ENCODE results near the gene C3orf49.

Gene C3orf49

GRCh38 chr3:63853106-63853505 lies 34.0 kb downstream of the C3orf49 start:
- no peak for DNase-seq

- DNase-seq: no peak
Measured at GRCh38 chr3:63855333-63855940, 36.3 kb downstream of the C3orf49 start.

- no peak for DNase-seq
Measured at GRCh38 chr3:63857311-63857710, 38.2 kb downstream of the C3orf49 start.

GRCh38 chr3:63860776-63861175 lies 41.7 kb downstream of the C3orf49 start:
- DNase-seq: no peak

GRCh38 chr3:63861306-63861705 lies 42.2 kb downstream of the C3orf49 start:
- no peak for DNase-seq

- DNase-seq: peak; percentile 10
Measured at GRCh38 chr3:63862804-63863149, 43.7 kb downstream of the C3orf49 start.

- peak; percentile 74 for DNase-seq
Measured at GRCh38 chr3:63863150-63864007, 44.3 kb downstream of the C3orf49 start, which contains the start of the genes ATXN7 and THOC7. Gene ATXN7 (plus strand): TSS chr3:63863867. CDS start chr3:63912599, 48,732 bp downstream. Gene THOC7 (minus strand): TSS chr3:63863805. CDS start chr3:63863790, 15 bp downstream.

- peak; percentile 42 for DNase-seq
Measured at GRCh38 chr3:63864008-63864964, 45.2 kb downstream of the C3orf49 start.

GRCh38 chr3:63864965-63865327 lies 45.8 kb downstream of the C3orf49 start:
- DNase-seq: no peak

- no peak for DNase-seq
Measured at GRCh38 chr3:63867225-63867624, 48.1 kb downstream of the C3orf49 start.

- DNase-seq: no peak
Measured at GRCh38 chr3:63869940-63870614, 51.0 kb downstream of the C3orf49 start.

- no peak for DNase-seq
Measured at GRCh38 chr3:63870615-63871005, 51.5 kb downstream of the C3orf49 start.

GRCh38 chr3:63872135-63872924 lies 53.2 kb downstream of the C3orf49 start:
- no peak for DNase-seq

- no peak for DNase-seq
Measured at GRCh38 chr3:63874769-63875168, 55.7 kb downstream of the C3orf49 start.

- DNase-seq: no peak
Measured at GRCh38 chr3:63875510-63875909, 56.4 kb downstream of the C3orf49 start.

- DNase-seq: no peak
Measured at GRCh38 chr3:63876260-63876659, 57.2 kb downstream of the C3orf49 start.

GRCh38 chr3:63877737-63878393 lies 58.8 kb downstream of the C3orf49 start:
- no peak for DNase-seq

GRCh38 chr3:63878394-63879060 lies 59.4 kb downstream of the C3orf49 start:
- DNase-seq: no peak

GRCh38 chr3:63880653-63881052 lies 61.6 kb downstream of the C3orf49 start:
- no peak for DNase-seq

- no peak for DNase-seq
Measured at GRCh38 chr3:63886858-63887257, 67.8 kb downstream of the C3orf49 start.

- no peak for DNase-seq
Measured at GRCh38 chr3:63891518-63891917, 72.4 kb downstream of the C3orf49 start.
